HG02571 (cell line): Measurements from ENCODE around the gene PAX5.

Experiments
- ATAC-seq: cut with Tn5 transposase; IDR thresholded peaks from one replicate; pipeline ENCODE4 v1.9.1; 2021; ENCODE audit warnings: mild to moderate bottlenecking, moderate library complexity; ENCODE audit not compliant: unreplicated experiment

The PAX5 gene

GRCh38 chr9:36818242-36818938, 215.7 kb downstream of the PAX5 start:
- ATAC-seq: no peak

- ATAC-seq: no peak
These were observed 216.8 kb downstream of the PAX5 start for GRCh38 chr9:36817160-36817834.

- ATAC-seq: no peak
These were observed 217.7 kb downstream of the PAX5 start for GRCh38 chr9:36816371-36816770.

GRCh38 chr9:36815566-36816348, 218.3 kb downstream of the PAX5 start:
- ATAC-seq: no peak

GRCh38 chr9:36815023-36815422, 219.0 kb downstream of the PAX5 start:
- no peak for ATAC-seq

GRCh38 chr9:36813154-36813553, 220.9 kb downstream of the PAX5 start:
- no peak for ATAC-seq

GRCh38 chr9:36812556-36812955, 221.5 kb downstream of the PAX5 start:
- ATAC-seq: no peak

- no peak for ATAC-seq
These were observed 225.8 kb downstream of the PAX5 start for GRCh38 chr9:36808251-36808650.

- ATAC-seq: no peak
These were observed 230.1 kb downstream of the PAX5 start for GRCh38 chr9:36803961-36804360.

GRCh38 chr9:36802201-36802920, 231.7 kb downstream of the PAX5 start:
- ATAC-seq: no peak

- no peak for ATAC-seq
These were observed 233.6 kb downstream of the PAX5 start for GRCh38 chr9:36800455-36800854.

GRCh38 chr9:36798350-36799065, 235.6 kb downstream of the PAX5 start:
- ATAC-seq: no peak

- no peak for ATAC-seq
These were observed 236.4 kb downstream of the PAX5 start for GRCh38 chr9:36797471-36798220.

GRCh38 chr9:36796671-36797419, 237.2 kb downstream of the PAX5 start:
- no peak for ATAC-seq

GRCh38 chr9:36794461-36794860, 239.6 kb downstream of the PAX5 start:
- no peak for ATAC-seq

GRCh38 chr9:36793277-36793676, 240.8 kb downstream of the PAX5 start:
- ATAC-seq: no peak

GRCh38 chr9:36791222-36791950, 242.7 kb downstream of the PAX5 start:
- no peak for ATAC-seq

GRCh38 chr9:36789886-36790285, 244.2 kb downstream of the PAX5 start:
- ATAC-seq: no peak
